VCaP (cell line): ENCODE measurements around the gene HPS5.

Experiments
- H3K27ac ChIP-seq: fragments of 450-650 bp; 2 replicates; pipeline ENCODE4 v1.5.1; 2017
- CTCF ChIP-seq: fragments of 450-650 bp; conservative IDR thresholded peaks from 2 replicates; pipeline ENCODE4 v1.5.1; 2017; ENCODE audit warnings: mild to moderate bottlenecking, moderate library complexity

Gene HPS5

GRCh38 chr11:18310800-18311340 is 11.1 kb downstream of the HPS5 start:
- no peak for TF ChIP-seq CTCF
- no peak overlapping the region for H3K27ac ChIP-seq

GRCh38 chr11:18309691-18310090 is 12.2 kb downstream of the HPS5 start:
- H3K27ac ChIP-seq, result no peak overlapping the region
- no peak for TF ChIP-seq CTCF

- no peak overlapping the region for H3K27ac ChIP-seq
- TF ChIP-seq CTCF, result no peak
Observed at GRCh38 chr11:18308242-18308641, 13.7 kb downstream of the HPS5 start.

GRCh38 chr11:18307461-18308139 is 14.3 kb downstream of the HPS5 start:
- TF ChIP-seq CTCF, result no peak
- H3K27ac ChIP-seq, result no peak overlapping the region

- no peak overlapping the region for H3K27ac ChIP-seq
- no peak for TF ChIP-seq CTCF
Observed at GRCh38 chr11:18304745-18305144, 17.2 kb downstream of the HPS5 start.

- no peak for TF ChIP-seq CTCF
- H3K27ac ChIP-seq, result no peak overlapping the region
Observed at GRCh38 chr11:18299721-18300120, 22.2 kb downstream of the HPS5 start.

- H3K27ac ChIP-seq, result no peak overlapping the region
- TF ChIP-seq CTCF, result no peak
Observed at GRCh38 chr11:18295316-18295715, 26.6 kb downstream of the HPS5 start.
